ENCODE measurements around the gene ACOT4.
"Not testable (repeated sequence)": the region's sequence is repeated elsewhere in the genome, so short reads cannot be mapped to it uniquely, and the experiment has no call there.

Gene ACOT4

DNA sequence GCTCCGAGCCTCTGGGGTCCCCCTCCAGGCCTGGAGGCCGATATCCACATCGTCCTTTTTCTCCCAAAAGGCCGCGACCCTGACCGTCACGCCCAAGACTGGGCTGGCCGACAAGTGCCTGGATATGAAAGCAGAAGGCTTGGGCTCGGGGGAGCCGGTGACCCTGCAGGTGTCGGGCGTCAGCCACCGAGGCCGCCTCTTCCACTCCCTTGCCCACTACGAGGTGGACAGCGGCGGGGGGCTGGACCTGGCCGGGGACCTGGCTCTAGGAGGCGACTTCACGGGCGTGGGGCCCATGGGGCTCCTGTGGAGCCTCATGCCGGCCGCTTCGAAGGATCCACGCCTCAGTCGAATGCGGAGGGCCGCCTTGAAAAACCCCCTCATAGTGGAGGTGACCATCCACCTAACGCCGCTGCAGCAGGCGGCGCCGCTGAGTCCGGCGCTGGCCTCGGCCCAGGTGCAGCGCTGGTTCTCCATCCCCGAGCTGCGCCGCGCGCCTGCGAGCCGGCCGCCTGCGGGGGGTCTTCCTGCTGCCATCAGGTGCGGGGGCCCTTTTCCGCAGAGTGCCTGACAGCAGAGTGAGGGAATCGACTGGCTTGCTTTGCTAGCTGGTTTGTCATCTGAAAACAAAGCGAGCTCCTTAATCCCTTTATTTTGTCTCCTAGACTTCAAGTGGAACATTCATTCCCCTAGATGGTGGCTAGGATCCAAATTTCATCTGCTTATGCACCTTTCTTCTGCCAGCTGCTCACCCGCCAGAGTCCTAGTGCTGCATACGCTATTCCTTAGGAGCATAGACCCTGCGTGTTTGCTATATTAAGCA, 42.5 kb downstream of the ACOT4 start:
- no peak for DNase-seq

DNA sequence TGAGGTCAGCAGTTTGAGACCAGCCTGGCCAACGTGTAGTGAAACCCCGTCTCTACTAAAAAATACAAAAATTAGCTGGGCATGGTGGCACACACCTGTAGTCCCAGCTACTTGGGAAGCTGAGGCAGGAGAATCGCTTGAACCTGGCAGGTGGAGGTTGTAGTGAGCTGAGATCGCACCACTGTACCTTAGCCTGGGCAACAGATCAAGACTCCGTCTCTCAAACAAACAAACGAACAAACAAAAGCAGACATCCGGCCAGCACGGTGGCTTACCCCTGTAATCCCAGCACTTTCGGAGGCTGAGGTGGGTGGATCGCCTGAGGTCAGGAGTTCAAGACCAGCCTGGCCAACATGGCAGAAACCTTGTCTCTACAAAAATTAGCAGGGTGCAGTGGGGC, 44.7 kb downstream of the ACOT4 start:
- DNase-seq = not testable (repeated sequence)

GRCh38 chr14:73637830-73638229, 46.2 kb downstream of the ACOT4 start:
- DNase-seq = no peak

DNA sequence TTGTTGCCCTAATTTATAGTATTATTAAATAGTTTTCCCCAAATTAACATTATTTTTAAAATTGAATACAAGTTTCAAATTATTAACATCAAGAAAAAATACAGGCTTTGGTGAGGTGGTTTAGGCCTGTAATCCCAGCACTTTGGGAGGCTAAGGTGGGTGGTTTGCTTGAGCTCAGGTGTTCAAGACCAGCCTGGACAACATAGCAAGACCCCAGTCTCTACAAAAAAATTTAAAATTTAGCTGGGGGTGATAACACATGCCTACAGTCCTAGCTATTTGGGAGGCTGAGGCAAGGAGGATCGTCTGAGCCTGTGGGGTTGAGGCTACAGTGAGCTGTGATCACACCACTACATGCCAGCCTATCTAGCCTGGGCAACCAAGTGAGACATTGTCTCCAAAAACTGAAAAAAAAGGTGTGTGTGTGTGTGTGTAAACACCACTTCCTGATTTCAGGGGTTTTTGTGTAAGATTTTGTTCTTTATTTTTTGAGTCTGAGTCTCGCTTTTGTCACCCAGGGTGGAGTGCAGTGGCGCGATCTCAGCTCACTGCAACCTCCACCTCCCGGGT, 49.2 kb downstream of the ACOT4 start:
- DNase-seq = no peak

GRCh38 chr14:73644531-73645247, 53.0 kb downstream of the ACOT4 start, which contains the start of gene DNAL1:
TSS of gene DNAL1 (plus strand) at chr14:73644986. CDS start at chr14:73645040, 54 bp downstream.
- peak; percentile 94 for DNase-seq

- DNase-seq = no peak
These were observed 53.6 kb downstream of the ACOT4 start for GRCh38 chr14:73645248-73645610.

All from CD4-positive, alpha-beta T cell treated with Interleukin-12 subunit alpha and Interleukin-12 subunit beta, for 1 hour (primary cell).